Stimulated activated CD4-positive, alpha-beta T cell treated with anti-CD3 and anti-CD28 coated beads, TNF-alpha, amount 100 ng/mL, for 4 hours (primary cell): ENCODE measurements around the gene FARS2.

Experiments
- DNase-seq, 3 experiments: peaks; one replicate each; pipeline ENCODE4 v3.0.0-alpha.2; 2020; ENCODE audit warnings: low read depth in 3 of 3

The FARS2 gene

DNA sequence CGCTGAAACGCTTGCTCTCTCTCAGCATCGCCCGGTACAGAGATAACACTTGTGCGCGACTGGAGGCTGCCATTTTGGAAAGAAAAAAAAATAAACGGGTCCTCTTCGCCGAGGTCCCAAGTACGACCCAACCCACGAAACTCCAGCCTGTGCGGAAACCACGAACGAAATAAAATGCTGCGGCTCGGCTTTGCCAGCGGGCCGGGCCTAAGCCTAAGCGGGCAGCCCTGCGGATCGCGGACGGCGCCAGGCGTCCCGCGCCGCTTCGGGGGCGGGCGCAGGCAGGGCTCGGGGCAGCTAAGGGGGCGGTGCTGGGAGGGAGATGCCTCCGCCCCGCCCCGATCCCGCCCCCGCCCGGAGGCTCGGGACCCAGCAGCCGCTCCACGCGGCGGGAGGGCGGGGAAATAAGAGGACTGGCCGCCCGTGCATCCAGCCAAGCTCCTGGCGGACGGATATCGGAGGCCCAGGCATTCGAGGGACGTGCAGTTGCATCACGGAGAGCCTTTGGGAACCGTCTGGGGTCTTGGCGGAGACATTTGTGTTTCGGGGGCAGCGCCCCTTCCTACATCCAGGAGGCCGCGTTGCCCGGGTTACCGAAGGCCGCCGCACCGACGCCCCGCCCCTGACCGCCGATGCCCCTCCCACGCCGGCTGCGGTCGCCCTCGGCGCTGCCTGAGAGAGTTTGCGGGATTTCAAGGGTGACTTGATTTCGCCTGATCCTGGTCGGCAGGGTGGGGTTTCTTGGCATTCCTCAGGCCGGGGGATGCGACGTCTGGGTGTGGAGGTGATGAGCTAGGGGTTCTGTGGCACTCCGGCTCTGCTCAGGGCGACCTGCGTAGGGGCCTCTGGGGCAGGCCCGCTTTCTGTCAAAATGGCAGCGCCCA lies at the start of gene FARS2, which contains the start of gene LYRM4:
TSS of gene FARS2 (plus strand) at position 853 of the 884 bp plus-strand sequence.
TSS of gene LYRM4 (minus strand) at position 290 of the 884 bp plus-strand sequence. CDS start at position 73, 217 bp downstream.
- peak; percentile 83 to 90 (median 87) for DNase-seq

DNA sequence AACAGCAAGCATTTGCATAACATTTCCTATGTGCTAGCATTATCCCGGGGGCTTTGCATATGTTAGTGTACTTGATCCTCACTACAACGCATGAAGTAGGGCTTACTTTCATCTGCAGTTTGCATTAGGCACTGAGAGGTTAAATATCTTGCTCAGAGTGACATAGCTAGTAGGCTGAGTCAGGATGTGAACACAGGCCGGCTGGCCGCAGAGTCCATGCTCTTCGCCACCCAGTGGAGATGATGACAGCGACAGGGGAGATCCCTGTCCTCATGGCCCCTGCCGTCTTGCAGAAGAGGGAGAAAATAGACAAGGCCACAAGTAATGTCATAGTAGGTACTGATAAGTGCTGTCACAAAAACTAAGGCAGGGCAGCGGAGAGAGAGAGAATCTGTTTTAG lies 47.5 kb upstream of the FARS2 start:
- DNase-seq, result no peak

GRCh38 chr6:5214570-5215052 lies 46.7 kb upstream of the FARS2 start:
- no peak for DNase-seq

DNA sequence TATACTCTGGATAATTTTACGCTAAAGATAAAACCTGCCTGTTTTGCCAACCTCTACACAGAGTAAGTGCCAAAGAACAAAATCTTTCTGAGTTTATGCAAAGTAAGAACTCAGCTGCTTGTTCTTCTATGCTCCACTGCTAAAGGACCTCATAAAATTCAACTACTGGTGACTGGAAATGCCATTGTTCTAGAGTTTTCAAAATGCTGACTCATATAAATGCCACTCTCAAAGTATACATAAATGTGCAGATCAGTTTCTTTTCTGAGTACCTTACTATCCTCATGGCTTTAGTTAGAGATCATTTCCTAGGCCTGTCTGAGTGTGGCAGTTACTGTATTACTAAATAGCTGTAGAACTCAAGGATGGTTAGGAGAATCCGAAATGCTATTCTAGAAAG lies 46.2 kb upstream of the FARS2 start:
- no peak for DNase-seq

DNA sequence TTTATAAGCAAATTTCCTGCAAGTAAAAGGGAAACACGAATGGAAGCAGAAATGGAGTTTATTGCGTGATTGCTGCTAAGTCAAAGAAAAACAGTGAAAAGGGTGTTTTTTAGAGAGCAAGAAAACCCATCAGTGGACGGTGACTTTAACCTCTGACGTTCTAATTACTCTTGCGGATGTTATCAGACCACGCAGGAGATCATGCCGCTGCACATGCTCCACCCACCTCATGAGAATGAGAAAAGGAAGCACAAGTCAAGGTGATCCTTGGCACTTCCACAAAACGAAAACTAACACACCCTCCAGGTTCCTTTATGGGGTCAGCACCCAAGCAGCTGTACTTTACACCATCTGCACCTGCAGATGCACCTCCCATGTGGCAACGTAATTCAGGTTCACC lies 45.5 kb upstream of the FARS2 start:
- DNase-seq, result no peak

DNA sequence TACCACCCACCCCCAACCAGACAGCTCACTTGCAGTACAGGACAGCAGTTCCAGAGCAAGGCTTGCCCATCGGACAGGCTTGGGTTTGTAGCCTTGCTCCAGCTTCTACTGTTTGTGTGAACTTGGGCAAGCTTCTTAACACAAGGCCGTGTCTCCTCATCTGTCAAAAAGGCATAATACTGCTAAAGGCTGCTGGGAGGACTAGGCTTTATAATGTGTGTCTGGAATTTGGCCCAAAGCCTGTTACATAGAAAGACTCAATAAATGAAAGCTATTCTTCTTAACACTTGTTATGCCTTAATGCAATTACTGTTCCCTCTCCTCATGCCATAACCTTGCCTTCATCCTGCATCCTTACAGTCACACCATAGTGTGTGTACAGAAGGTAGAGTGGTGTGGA lies 44.0 kb upstream of the FARS2 start:
- no peak for DNase-seq

- no peak for DNase-seq
Measured at GRCh38 chr6:5219011-5219691, 42.2 kb upstream of the FARS2 start.

DNA sequence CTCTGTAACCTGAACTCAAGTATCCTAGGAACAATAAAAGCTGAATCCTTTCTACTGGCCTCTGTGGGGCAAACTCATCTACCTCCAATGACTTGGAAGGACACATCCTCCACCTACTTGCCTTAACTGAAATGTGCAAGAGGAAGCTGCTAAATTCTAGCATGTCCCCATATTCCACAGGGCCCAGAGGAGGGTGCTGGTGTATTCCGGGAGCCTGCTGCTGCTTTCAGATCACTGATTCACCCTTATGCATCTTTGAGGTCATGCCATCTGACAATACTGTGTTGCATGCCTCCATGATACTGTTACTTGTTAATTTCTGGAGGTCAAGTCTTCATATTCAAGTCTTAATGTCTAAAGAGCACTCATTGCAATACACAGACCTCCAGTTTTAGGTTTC lies 40.9 kb upstream of the FARS2 start:
- DNase-seq, result no peak

DNA sequence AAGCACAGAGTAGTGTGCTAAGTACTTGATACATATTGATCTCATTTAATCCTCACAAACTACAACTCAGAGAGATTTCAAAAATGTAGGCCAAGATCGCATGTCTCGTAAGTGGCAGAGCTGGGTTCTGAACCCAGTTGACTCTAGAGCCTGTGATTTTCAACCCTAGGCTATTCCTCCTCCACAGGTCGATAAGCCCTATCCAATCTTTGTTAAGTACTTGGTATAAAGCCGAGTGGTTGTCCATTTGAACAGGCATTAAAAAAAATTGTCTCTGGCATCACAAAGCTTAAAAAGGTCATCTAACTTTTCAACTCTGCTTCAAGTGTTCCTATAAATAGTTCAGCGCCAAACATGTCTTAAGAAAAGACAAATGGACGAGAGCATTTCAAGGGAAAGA lies 38.0 kb upstream of the FARS2 start:
- no peak for DNase-seq

- no peak for DNase-seq
Measured at GRCh38 chr6:5229356-5229755, 32.0 kb upstream of the FARS2 start.

GRCh38 chr6:5230081-5230480 lies 31.2 kb upstream of the FARS2 start:
- DNase-seq, result no peak

GRCh38 chr6:5231289-5231688 lies 30.0 kb upstream of the FARS2 start:
- DNase-seq, result no peak

GRCh38 chr6:5234874-5235273 lies 26.4 kb upstream of the FARS2 start:
- no peak for DNase-seq

DNA sequence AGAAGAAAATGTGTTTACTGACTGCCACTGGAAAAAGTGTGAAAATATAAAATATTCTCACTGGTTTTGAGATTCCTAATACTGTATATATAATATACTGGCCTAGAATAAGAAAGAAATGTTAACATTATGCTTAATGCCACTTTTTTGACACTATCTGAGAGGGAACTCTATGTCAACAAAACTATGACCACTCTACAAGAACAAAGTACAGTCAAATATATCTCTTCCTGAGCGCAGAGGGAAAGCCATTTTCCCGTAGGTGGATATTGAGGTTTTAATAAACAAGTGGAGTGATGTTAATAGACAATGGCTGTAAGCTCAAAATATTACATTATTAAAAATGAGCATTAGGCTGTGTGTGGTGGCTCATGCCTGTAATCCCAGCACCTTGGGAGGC lies 25.5 kb upstream of the FARS2 start:
- DNase-seq, result no peak

DNA sequence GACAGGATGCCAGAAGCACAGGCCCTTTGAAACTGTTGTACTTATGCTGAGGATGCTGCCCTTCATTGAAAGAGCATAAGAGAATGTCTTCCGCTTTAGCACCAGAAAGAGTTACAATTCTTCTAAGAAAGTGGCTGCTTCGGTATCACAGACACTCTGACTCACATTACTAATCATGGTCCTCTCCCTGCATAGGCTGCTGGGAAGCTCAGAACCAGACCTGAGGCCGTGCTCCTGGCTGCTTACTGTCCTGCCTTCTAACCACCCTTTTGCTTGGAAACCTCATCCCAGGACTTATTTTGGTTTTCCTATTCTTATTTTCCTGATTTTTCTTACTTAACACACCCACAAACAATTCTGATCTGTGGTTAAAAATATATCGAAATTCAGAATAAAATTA lies 23.5 kb upstream of the FARS2 start:
- DNase-seq, result no peak

GRCh38 chr6:5238336-5238735 lies 23.0 kb upstream of the FARS2 start:
- DNase-seq, result no peak

DNA sequence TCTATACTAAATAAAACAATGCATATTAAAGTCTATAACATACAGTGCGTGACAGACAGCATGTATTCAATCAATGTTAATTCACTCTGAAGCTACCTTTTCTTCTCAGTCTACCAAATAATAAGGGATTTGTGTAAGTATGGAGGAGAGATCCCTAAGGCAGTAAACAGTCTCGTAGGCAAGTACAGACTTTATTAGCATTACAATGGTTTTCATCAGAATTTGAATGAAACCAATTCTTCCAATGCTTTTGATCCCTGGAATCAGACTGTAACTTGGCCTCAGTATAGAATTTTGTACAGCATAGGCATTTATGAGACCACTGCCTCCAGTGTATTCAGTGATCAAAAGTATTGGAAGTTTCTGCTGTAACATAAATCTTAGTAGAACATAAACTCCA lies 20.1 kb upstream of the FARS2 start:
- no peak for DNase-seq

GRCh38 chr6:5243069-5243468 lies 18.2 kb upstream of the FARS2 start:
- no peak for DNase-seq

- DNase-seq, result no peak
Measured at GRCh38 chr6:5246141-5247097, 14.9 kb upstream of the FARS2 start.

- no peak for DNase-seq
Measured at GRCh38 chr6:5247201-5247600, 14.1 kb upstream of the FARS2 start.

DNA sequence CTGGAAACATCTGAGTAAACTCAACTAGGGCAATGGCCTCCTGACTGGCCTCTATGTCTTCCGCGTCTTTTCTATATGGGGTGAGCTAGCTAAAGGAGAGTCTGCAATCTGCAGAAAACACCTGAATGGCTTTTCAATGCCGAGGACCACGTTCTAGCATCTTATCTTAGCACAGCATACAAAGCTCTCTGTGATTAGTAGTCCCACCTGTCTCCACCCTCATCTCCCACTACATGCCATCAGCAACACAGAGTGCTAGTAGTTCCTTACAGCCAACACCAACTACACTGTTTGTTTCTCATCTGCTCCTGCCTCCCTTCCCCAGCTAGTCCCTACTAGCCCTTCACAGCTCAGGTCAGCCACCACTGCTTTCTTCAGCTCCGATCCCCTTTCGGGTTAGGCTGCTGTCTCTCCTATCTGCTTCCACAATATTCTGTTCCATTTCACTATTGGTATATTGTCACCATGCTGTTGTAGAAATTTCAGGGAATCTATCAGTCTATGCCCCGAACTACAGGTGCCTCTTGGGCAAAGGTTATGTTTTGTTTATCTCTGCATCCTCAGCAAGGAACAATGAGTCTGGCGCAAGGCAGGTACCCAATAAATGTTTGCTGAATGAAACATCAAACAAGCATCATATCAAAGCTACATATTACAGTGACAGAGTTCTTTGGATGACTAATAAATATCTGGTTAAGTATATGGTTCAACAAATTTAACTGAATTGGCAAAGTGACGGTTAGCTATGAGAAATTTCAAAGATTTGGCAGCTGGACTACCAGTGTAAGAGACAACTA lies 12.8 kb upstream of the FARS2 start:
- no peak for DNase-seq
